HCT116 (cell line): ENCODE results near the gene DHRS9. TPM values are rescaled to one million over a fixed set of nuclear protein-coding genes. Genes with fewer than 3 reads are reported as not detected.

ENCODE experiments used
- ATAC-seq: fragments of 200-7000 bp; cut with Tn5 transposase; 2 replicates; pipeline ENCODE4 v1.9.1; 2020; ENCODE audit warnings: mild to moderate bottlenecking, moderate library complexity
- BruUV-seq: library from RNA; stranded (reverse); fragments of 400-500 nt; replicated peaks from 2 replicates; lab custom pipeline; 2021; lab: Mats Ljungman, UMichigan
- CTCF ChIA-PET: fragments of 300-600 bp; sonication (Branson Sonifier 250); formaldehyde crosslinking; loops from one replicate; lab custom pipeline; 2021; ENCODE audit warnings: antibody characterized with exemption; lab: Charles Lee
- POLR2A ChIA-PET: fragments of 300-600, 350-600 bp; sonication (Branson Sonifier 250); formaldehyde crosslinking; loops from one replicate; lab custom pipeline; 2021; ENCODE audit warnings: antibody characterized with exemption; lab: Charles Lee
- RAD21 ChIA-PET, 2 experiments: fragments of 300-600 bp; sonication (Branson Sonifier 250); formaldehyde crosslinking; loops; one replicate each; lab custom pipeline; 2023; ENCODE audit warnings: low total read pairs in 2 of 2; ENCODE audit not compliant: uncharacterized antibody in 2 of 2, unreplicated experiment in 2 of 2, low non-redundant PET in 1 of 2; lab: Charles Lee
- DNase-seq: peaks from one replicate; pipeline ENCODE4 v3.0.0-alpha.2; 2010; ENCODE audit warnings: low read depth, low spot score
- H2AFZ ChIP-seq: fragments of 200-600 bp; shearing (Covaris generic), sonication (generic); 2 replicates; pipeline ENCODE4 v1.6.1; 2017; ENCODE audit warnings: low read depth, mixed run types, mixed read lengths, antibody characterized with exemption, low read length; ENCODE audit not compliant: poor library complexity, severe bottlenecking
- H3K27ac ChIP-seq: 2 replicates; pipeline ENCODE4 v1.5.1; 2012; ENCODE audit warnings: low read depth, low read length
- H3K27me3 ChIP-seq: fragments of 200-600 bp; sonication (generic); 2 replicates; pipeline ENCODE4 v1.6.1; 2016; ENCODE audit warnings: mixed run types, low read length, mixed read lengths; ENCODE audit not compliant: insufficient read depth
- H3K36me3 ChIP-seq, 2 experiments: fragments of 200-500 bp in 1 of 2; fragments of 200-600 bp in 1 of 2; sonication (Bioruptor generic) in 1 of 2; sonication (generic) in 1 of 2; 2 replicates each; pipeline versions ENCODE4 v1.5.1 to v1.6.1; 2014 to 2016; ENCODE audit warnings: low read length in 2 of 2, inconsistent platforms in 1 of 2, mixed read lengths in 1 of 2, mixed run types in 1 of 2; ENCODE audit not compliant: insufficient read depth in 2 of 2, control insufficient read depth in 1 of 2
- H3K4me1 ChIP-seq, 2 experiments: fragments of 200-600 bp in 1 of 2; sonication (generic) in 1 of 2; 2 replicates each; pipeline versions ENCODE4 v1.5.1 to v1.6.1; 2012 to 2017; ENCODE audit warnings: low read length in 2 of 2, inconsistent platforms in 1 of 2, mild to moderate bottlenecking in 1 of 2, mixed read lengths in 1 of 2, mixed run types in 1 of 2, moderate library complexity in 1 of 2; ENCODE audit not compliant: insufficient read depth in 2 of 2, control insufficient read depth in 1 of 2
- H3K4me2 ChIP-seq: fragments of 200-600 bp; sonication (generic); 2 replicates; pipeline ENCODE4 v1.6.1; 2017; ENCODE audit warnings: mixed run types, low read length, mixed read lengths
- H3K4me3 ChIP-seq, 2 experiments: fragments of 200-600 bp in 1 of 2; sonication (generic) in 1 of 2; replicated peaks in 1 of 2; 2 replicates each; pipeline ENCODE4 v1.5.1; 2011 to 2016; ENCODE audit warnings: low read length in 2 of 2, control low read depth in 1 of 2, low read depth in 1 of 2, mild to moderate bottlenecking in 1 of 2, mixed read lengths in 1 of 2, mixed run types in 1 of 2
- H3K79me2 ChIP-seq: fragments of 200-600 bp; sonication (generic); 2 replicates; pipeline ENCODE4 v1.6.1; 2017; ENCODE audit warnings: mild to moderate bottlenecking, mixed run types, low read length, moderate library complexity, mixed read lengths; ENCODE audit not compliant: insufficient read depth
- H3K9ac ChIP-seq: fragments of 200-600 bp; sonication (generic); 2 replicates; pipeline ENCODE4 v1.6.1; 2016; ENCODE audit warnings: low read length, mixed read lengths
- H3K9me2 ChIP-seq: fragments of 200-600 bp; sonication (generic), shearing (Covaris generic); 2 replicates; pipeline ENCODE4 v1.6.1; 2017; ENCODE audit warnings: mixed run types, mild to moderate bottlenecking, moderate library complexity; ENCODE audit not compliant: insufficient read depth
- H3K9me3 ChIP-seq, 2 experiments: fragments of 200-500 bp in 1 of 2; fragments of 200-600 bp in 1 of 2; sonication (Bioruptor generic) in 1 of 2; sonication (generic) in 1 of 2; 2 replicates each; pipeline ENCODE4 v1.6.1; 2014 to 2017; ENCODE audit warnings: low read length in 2 of 2, mixed read lengths in 2 of 2, inconsistent platforms in 1 of 2, low read depth in 1 of 2, mild to moderate bottlenecking in 1 of 2, mixed run types in 1 of 2, moderate library complexity in 1 of 2; ENCODE audit not compliant: control insufficient read depth in 1 of 2, insufficient read depth in 1 of 2
- H4K20me1 ChIP-seq: fragments of 200-600 bp; sonication (generic), shearing (Covaris generic); 2 replicates; pipeline ENCODE4 v1.6.1; 2017; ENCODE audit warnings: mixed run types, mild to moderate bottlenecking, moderate library complexity; ENCODE audit not compliant: insufficient read depth
- ATF3 ChIP-seq: IDR thresholded peaks from 2 replicates; pipeline ENCODE4 v1.6.1; 2012
- EGR1 ChIP-seq: IDR thresholded peaks from 2 replicates; pipeline ENCODE4 v1.6.1; 2012; ENCODE audit warnings: low read depth
- EZH2 ChIP-seq: fragments of 200-600 bp; sonication (generic); IDR thresholded peaks from 2 replicates; pipeline ENCODE4 v1.6.1; 2017; ENCODE audit warnings: antibody characterized with exemption, mixed run types
- EZH2phosphoT487 ChIP-seq: fragments of 200-600 bp; IDR thresholded peaks from 2 replicates; pipeline ENCODE4 v1.6.1; 2018; ENCODE audit warnings: antibody characterized with exemption, borderline replicate concordance
- POLR2AphosphoS5 ChIP-seq: IDR thresholded peaks from 2 replicates; pipeline ENCODE4 v1.6.1; 2011; ENCODE audit warnings: mild to moderate bottlenecking, low read depth, low read length, moderate library complexity
- RAD21 ChIP-seq: IDR thresholded peaks from 2 replicates; pipeline ENCODE4 v1.6.1; 2012; ENCODE audit warnings: low read depth, mild to moderate bottlenecking
- REST ChIP-seq: IDR thresholded peaks from 2 replicates; pipeline ENCODE4 v1.6.1; 2012; ENCODE audit warnings: low read depth
- SP1 ChIP-seq: IDR thresholded peaks from 2 replicates; pipeline ENCODE4 v1.6.1; 2012; ENCODE audit warnings: low read depth
- SRF ChIP-seq: IDR thresholded peaks from 2 replicates; pipeline ENCODE4 v1.6.1; 2012; ENCODE audit warnings: low read depth
- TCF7L2 ChIP-seq: IDR thresholded peaks from 2 replicates; pipeline ENCODE4 v1.7.0; 2011; ENCODE audit warnings: borderline replicate concordance, inconsistent platforms; ENCODE audit not compliant: insufficient read depth, insufficient read length; ENCODE audit errors: extremely low read depth
- YY1 ChIP-seq: IDR thresholded peaks from 2 replicates; pipeline ENCODE4 v1.6.1; 2011; ENCODE audit warnings: low read length, low read depth, moderate library complexity, mild to moderate bottlenecking; ENCODE audit not compliant: insufficient replicate concordance; ENCODE audit errors: extremely low read depth
- ZBTB33 ChIP-seq: IDR thresholded peaks from 2 replicates; pipeline ENCODE4 v1.6.1; 2011; ENCODE audit warnings: mild to moderate bottlenecking, low read length, moderate library complexity; ENCODE audit not compliant: insufficient replicate concordance; ENCODE audit errors: extremely low read depth
- ZFX ChIP-seq: fragments of 450-650 bp; IDR thresholded peaks from 2 replicates; pipeline ENCODE4 v1.6.1; 2017
- intact Hi-C: fragments of 100-400 bp; cut with micrococcal nuclease; formaldehyde crosslinking; loops from 2 replicates; pipeline ENCODE4 v1.10.0; 2022
- total RNA-seq: library from RNA; stranded (reverse); gene quantifications from one replicate; pipeline ENCODE4 v1.2.1, GENCODE V29; 2021; ENCODE audit not compliant: unreplicated experiment

DHRS9 gene
- total RNA-seq, 1 experiment from 2014 or later: 0.15 TPM

- no peak overlapping the region for H3K4me3 ChIP-seq
- no peaks in the 10 kb centered on the region for H3K27me3 ChIP-seq
- DNase-seq: no peak
- ChIA-PET CTCF (no interaction called here), POLR2A (no interaction called here), RAD21 (no interaction called here)
- no TSS peak for BruUV-seq
- no peaks in the 10 kb centered on the region; the same call in 1 of the 2 replicates for H3K9me2 ChIP-seq
- H3K4me2 ChIP-seq: no peak overlapping the region
- ATAC-seq: no peak
- no peaks in the 10 kb centered on the region for H3K9me3 ChIP-seq
- no peak overlapping the region for H2AFZ ChIP-seq
- no peaks in the 10 kb centered on the region for H4K20me1 ChIP-seq
- intact Hi-C loops: no loop called here
- no peak for TF ChIP-seq YY1
- no peak for TF ChIP-seq POLR2AphosphoS5
- TF ChIP-seq ZBTB33: no peak
- H3K4me1 ChIP-seq: no peaks in the 10 kb centered on the region
- no peaks in the 10 kb centered on the region for H3K36me3 ChIP-seq
- H3K27ac ChIP-seq: no peak overlapping the region
- H3K9ac ChIP-seq: no peak overlapping the region
- no peaks in the 10 kb centered on the region for H3K79me2 ChIP-seq
Observed at GRCh38 chr2:169080250-169081069, 11.1 kb downstream of the DHRS9 start.

- ChIA-PET CTCF (no interaction called here), RAD21 (no interaction called here), POLR2A (no interaction called here)
- Histone ChIP-seq H4K20me1 (no peaks in the 10 kb centered on the region), H3K9ac (no peak overlapping the region), H3K9me2 (no peaks in the 10 kb centered on the region; the same call in 1 of the 2 replicates), H3K36me3 (no peaks in the 10 kb centered on the region), H3K4me2 (no peak overlapping the region), H3K9me3 (no peaks in the 10 kb centered on the region), H3K27me3 (no peaks in the 10 kb centered on the region), H3K4me3 (no peak overlapping the region), H2AFZ (no peak overlapping the region), H3K79me2 (no peaks in the 10 kb centered on the region), H3K4me1 (no peaks in the 10 kb centered on the region), H3K27ac (no peak overlapping the region)
- DNase-seq (no peak), ATAC-seq (no peak)
- BruUV-seq: no TSS peak
- intact Hi-C loops: no loop called here
- TF ChIP-seq ZFX (no peak), RAD21 (no peak), ATF3 (no peak), TCF7L2 (no peak), EGR1 (no peak), REST (no peak), EZH2 (no peak), SRF (no peak), POLR2AphosphoS5 (no peak), SP1 (no peak), EZH2phosphoT487 (no peak)
Observed at GRCh38 chr2:169081551-169081950, 12.2 kb downstream of the DHRS9 start.
